COLO668 (cell line): ENCODE measurements around the gene BRWD1.

Source experiments
- DNase-seq: peaks from one replicate; lab custom pipeline; 2025; ENCODE audit not compliant: unreplicated experiment; lab: John Stamatoyannopoulos, UW

Gene BRWD1

DNA sequence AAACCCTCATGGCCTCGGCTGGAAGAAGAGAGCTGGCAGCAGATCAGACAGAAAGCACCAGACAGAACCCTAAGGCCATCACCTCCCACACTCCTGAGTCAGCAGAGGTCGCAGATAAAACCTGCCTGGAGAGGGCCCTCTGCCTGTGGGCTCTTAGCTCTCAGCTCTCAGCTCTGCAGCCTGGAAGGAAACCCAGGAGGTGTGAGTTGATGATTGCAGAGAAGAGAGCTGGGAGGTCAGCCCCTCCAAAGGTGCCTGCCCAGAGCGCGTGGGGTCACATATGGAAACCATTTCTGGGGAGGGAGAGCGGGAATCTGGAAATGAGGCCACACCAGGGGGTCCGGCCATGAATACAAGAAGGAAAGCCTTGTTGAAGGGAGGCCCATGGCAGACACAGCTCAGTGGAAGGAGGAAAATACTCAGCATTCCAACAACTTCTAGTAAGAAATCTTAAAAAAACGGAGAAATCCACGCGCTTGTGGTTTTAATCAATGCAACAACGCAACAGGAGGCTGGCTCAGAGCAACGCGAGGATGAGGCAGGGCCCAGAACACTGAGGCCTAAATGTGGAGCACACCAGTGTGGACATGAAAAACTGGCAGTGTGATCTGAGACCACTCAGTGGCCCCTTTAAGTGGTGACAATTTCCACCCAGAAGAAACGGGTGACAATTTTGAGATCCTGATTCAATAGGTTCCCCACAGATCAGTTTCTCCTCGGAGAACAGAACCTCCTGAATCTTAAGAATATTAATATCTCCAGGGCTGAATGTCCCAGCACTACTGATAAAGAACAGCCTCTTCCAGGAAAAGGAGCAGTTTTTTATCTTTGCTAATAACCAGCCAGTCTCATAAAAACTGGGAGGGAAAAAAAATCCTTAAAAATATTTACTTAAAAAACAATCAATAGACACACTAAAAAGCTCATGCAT, 175.9 kb downstream of the BRWD1 start:
- no peak for DNase-seq

DNA sequence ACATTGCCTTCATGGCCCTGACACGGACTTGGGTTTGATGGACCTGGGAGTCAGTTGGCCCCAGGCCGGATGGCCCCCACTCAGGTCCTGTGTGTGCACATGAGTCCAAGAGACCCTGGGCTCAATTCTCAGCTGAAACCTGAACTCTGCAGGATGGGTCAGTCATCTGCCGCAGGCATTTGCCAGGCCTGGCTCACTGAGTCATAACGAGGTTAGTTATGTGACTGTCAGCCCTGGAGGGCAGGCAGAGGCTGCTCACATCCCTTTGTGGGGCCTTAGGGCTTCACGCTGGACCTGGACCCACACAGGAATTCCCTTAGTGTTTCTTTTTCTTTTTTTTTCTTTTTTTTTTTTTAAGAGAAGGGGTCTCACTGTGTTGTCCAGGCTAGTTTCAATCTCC, 176.7 kb downstream of the BRWD1 start:
- no peak for DNase-seq

DNA sequence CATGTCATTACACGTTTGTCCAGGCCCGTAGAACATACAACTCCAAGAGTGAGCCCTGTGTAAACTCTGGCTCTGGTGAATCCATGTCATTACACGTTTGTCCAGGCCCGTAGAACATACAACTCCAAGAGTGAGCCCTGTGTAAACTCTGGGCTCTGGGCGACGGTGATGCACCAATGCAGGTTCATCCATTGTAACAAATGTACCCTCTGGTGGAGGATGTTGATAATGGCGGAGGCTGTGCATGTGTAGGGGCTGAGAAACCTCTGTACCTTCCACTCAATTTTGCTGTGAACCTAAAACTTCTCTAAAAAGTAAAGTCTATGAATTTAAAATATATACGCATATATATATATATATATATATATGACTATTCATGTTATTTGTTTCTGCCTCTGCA, 177.3 kb downstream of the BRWD1 start:
- DNase-seq: peak; percentile 62

DNA sequence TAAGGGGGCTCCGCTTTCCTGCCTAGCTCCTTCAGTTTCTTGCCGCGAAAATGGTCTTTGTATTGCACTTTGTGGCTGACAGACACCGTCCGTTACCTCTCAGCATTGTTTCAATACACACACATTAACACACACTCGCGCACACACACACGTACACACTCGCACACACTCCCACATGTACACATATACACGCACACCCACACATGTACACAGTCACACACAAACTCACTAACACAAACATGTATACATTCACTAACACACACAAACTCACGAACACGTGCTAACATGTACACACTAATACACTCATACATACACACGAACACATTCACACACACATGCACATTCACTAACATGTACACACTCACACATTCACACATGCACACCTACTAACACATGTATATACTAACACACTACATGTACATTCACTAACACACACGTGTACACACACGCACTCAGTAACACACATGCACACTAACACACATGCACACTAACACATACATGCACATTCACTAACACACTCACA, 179.1 kb downstream of the BRWD1 start:
- no peak for DNase-seq
